ENCODE data around the gene OR8B3. TPM values are rescaled to one million over a fixed set of nuclear protein-coding genes. Genes with fewer than 3 reads are reported as not detected.
"Not testable (repeated sequence)": the region's sequence is repeated elsewhere in the genome, so short reads cannot be mapped to it uniquely, and the experiment has no call there.

The OR8B3 gene, protein sequence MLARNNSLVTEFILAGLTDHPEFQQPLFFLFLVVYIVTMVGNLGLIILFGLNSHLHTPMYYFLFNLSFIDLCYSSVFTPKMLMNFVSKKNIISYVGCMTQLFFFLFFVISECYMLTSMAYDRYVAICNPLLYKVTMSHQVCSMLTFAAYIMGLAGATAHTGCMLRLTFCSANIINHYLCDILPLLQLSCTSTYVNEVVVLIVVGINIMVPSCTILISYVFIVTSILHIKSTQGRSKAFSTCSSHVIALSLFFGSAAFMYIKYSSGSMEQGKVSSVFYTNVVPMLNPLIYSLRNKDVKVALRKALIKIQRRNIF
- total RNA-seq: not detected in 2 replicates

GRCh38 chr11:124398924-124399323, at the start of gene OR8B3:
OR8B3 (minus strand) TSS chr11:124399024; CDS start chr11:124397351, 1,673 bp downstream.
- DNase-seq (ENCODE audit: low read depth): no peak

DNA sequence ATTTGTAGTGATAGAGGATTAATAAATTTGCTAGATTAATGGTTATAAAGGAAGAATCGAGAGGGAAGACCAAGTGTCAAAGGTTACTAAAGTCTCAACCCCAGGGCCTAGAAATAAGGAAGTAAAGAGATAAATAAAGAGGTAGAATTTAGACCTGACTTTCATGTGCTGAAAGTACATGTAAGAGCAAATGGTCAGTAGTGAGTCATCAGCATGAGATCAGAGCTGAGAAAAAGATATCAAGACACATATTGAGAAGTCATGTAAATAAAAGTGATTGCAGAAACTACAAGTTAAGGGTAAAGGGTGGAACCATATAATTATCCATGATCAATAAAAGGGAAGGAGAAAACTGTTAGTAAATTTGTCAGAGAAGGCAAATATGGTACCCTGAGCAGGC, 48.1 kb upstream of the OR8B3 start:
- peak; percentile 4 for DNase-seq (ENCODE audit: low read depth)

- no peak for DNase-seq (ENCODE audit: low read depth)
These were observed 46.9 kb upstream of the OR8B3 start, which contains the start of gene OR8B8 for GRCh38 chr11:124445646-124446150. OR8B8 (minus strand) TSS chr11:124445696; CDS start chr11:124441085, 4,611 bp downstream.

- DNase-seq (ENCODE audit: low read depth): no peak
These were observed 44.0 kb upstream of the OR8B3 start for GRCh38 chr11:124442847-124443246.

GRCh38 chr11:124442442-124442841, 43.6 kb upstream of the OR8B3 start:
- DNase-seq (ENCODE audit: low read depth): no peak

DNA sequence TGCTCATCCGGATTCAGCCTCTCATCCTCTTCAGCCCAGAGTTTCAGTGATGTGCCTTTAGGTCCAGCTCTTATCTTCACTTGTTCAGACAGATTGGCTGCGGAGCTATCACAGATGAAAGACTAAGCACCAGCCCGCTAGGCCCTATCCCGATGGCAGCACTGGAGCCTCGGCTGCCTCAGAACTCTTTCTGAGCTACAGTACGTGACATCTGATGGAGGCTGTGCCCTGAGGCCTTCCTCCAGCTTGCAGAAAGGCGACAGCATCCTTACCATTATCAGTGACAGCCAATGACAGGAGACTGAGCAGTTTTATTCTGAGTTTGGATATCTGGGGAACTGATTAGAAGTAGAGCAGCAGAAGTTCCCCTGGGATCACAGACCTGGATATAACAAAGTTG, 42.7 kb upstream of the OR8B3 start:
- no peak for DNase-seq (ENCODE audit: low read depth)

DNA sequence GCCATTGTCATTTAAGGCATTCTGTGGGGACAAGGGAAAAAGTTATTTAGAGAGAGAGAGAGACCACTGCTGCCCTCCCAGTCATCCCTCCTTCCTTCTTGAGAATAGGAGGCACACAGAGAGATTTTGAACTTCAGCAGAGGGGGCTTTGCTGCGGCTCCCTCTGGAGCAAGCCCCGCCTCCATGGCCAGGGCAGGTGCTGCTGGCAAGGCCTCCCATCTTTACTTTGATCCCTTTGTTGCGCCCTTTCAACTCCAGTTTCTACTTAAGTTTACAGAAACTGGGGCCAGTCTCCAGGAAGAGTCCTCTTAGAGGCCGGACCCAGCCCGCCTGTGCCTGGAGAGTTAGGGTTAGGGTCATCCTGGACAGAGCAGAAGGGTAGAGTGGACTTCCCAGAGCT, 42.3 kb upstream of the OR8B3 start:
- no peak for DNase-seq (ENCODE audit: low read depth)

DNA sequence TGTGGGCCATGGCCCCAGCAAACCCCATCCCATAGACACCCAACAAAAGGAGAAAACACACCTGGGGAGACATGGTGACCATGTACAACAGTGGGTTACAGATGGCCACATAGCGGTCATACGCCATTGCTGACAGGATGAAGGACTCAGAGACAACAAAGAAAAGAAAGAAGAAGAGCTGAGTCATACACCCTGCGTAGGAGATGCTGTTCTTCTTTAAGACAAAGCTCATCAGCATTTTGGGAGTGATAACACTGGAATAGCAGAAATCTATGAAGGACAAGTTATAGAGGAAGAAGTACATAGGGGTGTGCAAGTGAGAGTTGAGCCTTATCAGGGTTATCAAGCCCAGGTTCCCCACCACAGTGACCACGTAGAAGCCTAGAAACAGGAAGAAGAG, 41.8 kb upstream of the OR8B3 start:
- DNase-seq (ENCODE audit: low read depth): no peak

DNA sequence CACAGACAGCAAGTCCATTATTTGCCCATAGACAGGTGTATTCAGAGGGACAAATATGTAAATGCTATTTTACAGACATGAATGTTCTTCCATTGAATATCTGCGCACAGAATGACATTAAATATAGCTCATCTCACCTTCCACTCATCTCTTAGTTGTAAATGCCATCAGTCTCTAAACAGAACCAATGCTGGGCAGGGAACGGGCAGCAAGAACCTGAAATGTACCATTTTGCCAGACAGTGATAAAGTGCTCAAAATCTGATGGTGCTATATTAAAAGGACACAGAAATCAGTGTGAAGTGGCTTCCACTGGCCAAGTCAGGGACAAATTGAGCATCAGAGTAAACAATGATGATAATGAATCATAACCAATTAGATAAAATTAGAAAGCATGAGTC, 35.9 kb upstream of the OR8B3 start:
- no peak for DNase-seq (ENCODE audit: low read depth)

DNA sequence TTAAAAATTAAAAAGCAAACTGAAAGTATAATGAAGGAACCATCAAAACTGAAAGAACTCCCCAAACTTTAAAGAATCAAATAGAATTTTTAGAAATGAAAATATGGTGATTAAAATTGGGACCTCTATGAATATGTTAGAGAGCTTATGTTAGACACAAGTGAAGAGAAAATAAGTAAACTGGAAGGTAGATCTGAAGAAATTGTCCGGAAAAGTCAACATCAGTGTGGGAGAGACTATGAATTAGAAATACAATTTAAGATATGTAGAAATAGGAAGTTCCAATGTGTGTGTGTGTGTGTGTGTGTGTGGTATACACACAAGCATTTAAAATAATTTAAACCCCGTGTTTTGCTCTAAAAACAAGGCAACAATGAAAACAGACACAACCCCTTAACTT, 30.8 kb upstream of the OR8B3 start:
- no peak for DNase-seq (ENCODE audit: low read depth)

DNA sequence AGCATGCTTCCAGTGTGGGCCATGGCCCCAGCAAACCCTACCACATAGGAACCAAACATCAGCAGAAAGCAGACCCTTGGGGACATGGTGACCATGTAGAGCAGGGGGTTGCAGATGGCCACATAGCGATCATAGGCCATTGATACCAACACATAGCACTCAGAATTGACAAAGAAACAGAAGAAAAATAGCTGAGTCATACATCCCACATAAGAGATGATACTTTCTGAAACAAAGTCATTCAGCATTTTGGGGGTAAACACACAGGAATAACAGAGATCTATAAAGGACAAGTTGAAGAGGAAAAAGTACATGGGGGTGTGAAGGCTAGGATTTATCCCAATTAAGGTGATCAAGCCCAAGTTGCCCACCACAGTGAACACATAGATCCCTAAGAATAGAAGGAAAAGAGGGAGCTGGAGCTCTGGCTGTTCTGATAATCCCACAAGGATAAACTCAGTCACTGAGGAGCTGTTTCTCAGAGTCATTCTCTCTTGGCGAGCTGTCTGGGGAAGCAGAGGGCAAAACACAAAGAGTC, 25.6 kb upstream of the OR8B3 start, which contains the start of gene OR8B4:
Gene OR8B4, minus strand, starts transcription at position 488 of the 538 bp plus-strand sequence. Its CDS starts 0 bp downstream, at position 488.
- no peak for DNase-seq (ENCODE audit: low read depth)

- no peak for DNase-seq (ENCODE audit: low read depth)
These were observed 22.2 kb upstream of the OR8B3 start for GRCh38 chr11:124421043-124421442.

DNA sequence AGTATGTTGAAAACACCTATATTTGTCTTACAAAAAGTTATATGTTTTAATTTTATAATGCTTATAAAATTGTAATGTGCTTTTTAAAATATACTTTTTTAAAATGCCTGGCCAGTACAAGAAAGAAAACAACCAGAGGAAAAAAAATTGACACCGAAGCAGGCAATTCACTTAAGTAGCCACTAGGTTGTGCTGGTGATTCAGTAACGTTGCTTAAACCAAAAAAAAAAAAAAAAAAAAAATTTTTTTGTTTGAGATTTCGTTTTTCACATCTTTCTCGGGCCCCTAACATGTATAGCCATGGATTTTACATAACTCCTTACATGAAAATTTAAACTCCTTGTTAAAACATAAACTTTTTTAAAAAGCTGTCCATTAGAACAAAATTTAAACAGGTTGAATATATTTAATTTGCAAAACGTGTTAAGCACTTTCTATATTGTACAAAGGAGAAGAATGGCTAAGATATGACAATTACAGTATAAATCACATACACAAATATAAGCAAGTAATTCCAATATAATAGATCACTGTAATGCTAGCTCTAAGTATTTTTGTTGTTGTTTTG, 16.6 kb upstream of the OR8B3 start:
- peak; percentile 54 for DNase-seq (ENCODE audit: low read depth)

DNA sequence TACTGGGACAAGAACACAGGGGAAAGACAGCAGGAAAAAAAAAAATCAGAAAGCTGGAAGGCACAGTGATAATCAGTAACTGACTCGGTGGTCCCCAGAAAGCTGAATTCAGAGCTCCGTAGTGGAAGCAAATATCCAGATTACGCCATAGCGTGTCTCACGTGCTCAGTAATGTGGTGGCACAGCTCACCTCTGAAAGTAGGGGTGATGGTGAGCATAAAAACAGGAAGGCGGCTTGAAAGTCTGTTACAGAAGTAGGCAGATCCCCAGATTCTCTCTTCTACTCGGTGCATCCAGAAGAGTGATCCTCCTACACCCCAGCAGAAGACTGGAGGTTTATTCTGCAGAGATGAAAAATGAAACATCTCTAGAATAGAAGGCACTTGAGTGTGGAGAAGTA, 11.1 kb upstream of the OR8B3 start:
- no peak for DNase-seq (ENCODE audit: low read depth)

DNA sequence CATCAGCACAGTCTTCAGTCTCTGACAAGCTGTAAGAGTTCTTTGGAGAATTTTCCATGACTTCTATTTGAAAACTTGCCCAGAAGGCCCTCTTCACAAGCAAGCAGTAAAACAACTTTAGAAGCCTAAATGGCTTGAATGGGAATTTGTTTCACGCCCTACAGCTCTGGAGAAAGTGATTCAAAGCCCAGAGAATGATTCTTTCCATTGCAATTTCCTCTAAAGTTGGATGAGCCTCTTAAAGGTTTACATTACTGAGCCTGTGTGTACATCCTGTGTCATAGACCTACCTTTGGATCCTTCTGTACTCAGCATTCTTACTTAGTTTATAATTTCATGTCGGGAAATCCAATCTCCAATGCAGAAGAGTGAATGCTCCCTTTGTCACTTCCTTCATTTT, 6.8 kb upstream of the OR8B3 start:
- no peak for DNase-seq (ENCODE audit: low read depth)

DNA sequence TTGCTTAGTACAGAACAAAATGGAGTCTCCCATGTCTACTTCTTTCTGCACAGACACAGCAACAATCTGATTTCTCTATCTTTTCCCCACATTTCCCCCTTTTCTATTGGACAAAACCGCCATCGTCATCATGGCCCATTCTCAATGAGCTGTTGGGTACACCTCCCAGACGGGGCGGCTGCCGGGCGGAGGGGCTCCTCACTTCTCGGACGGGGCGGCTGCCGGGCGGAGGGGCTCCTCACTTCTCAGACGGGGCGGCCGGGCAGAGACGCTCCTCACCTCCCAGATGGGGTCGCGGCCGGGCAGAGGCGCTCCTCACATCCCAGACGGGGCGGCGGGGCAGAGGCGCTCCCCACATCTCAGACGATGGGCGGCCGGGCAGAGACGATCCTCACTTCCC, 4.4 kb upstream of the OR8B3 start:
- not testable (repeated sequence) for DNase-seq (ENCODE audit: low read depth)

DNA sequence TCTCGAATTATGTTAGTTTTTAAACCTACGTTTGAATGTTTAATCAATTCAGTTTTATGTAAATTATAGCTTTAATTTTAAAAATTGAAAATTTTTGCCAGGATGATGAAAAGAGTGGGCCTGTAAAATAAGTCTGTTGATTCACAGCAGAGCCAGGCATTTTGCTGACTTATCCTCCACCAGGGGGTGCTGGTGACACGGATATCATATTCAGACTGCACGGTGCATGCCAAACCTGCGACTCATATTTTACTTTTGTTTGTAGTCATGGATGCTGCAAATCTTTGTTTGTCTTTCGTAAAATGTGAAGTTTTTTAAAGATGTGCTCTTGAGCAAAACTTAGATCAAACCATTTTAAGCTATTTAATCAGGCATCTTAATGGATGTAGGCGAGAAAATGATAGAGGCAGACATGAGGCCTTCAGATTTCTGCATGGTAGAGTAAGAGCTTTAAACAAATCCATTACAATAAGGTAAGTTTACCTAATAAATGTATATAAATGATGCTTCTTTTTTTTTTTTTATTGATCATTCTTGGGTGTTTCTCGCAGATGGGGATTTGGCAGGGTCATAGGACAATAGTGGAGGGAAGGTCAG, 3.6 kb upstream of the OR8B3 start:
- peak; percentile 70 for DNase-seq (ENCODE audit: low read depth)

GRCh38 chr11:124396847-124397246, 2.0 kb downstream of the OR8B3 start:
- not testable (repeated sequence) for DNase-seq (ENCODE audit: low read depth)

GRCh38 chr11:124394408-124394807, 4.4 kb downstream of the OR8B3 start:
- no peak for DNase-seq (ENCODE audit: low read depth)

DNA sequence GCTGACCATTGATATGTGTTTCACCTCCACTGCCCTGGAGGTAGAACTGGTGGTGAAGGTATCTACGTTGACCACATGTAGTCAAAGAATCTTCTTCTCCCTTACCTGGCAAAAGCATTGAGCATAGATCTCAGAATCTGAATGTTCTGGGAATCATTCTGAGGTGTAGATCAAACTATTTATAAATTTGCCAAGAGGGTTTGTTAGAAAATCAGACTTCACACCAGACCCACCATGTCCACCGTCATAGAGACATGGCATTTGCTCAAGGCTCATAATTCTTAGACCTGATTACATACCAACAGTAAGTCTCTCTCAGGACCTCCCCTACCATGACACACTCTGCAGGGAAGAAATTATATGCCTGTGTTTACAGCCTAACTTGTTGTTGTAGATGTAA, 14.4 kb downstream of the OR8B3 start, which contains the start of gene OR8B2:
Gene OR8B2, minus strand, starts transcription at position 101 of the 400 bp plus-strand sequence. CDS start 1,156 bp downstream, outside the sequence.
- no peak for DNase-seq (ENCODE audit: low read depth)

DNA sequence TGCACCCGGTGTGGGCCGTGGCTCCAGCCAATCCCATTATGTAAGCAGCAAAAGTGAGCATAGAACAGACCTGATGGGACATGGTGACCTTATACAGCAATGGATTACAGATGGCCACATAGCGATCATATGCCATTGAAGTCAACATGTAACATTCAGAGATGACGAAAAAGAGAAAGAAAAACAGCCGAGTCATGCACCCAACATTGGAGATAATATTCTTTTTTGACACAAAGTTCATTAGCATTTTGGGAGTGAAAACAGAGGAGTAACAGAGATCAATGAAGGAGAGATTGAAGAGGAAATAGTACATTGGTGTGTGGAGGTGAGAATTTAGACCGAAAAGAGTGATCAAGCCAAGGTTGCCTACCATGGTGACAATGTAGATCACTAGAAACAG, 16.0 kb downstream of the OR8B3 start:
- DNase-seq (ENCODE audit: low read depth): not testable (repeated sequence)

DNA sequence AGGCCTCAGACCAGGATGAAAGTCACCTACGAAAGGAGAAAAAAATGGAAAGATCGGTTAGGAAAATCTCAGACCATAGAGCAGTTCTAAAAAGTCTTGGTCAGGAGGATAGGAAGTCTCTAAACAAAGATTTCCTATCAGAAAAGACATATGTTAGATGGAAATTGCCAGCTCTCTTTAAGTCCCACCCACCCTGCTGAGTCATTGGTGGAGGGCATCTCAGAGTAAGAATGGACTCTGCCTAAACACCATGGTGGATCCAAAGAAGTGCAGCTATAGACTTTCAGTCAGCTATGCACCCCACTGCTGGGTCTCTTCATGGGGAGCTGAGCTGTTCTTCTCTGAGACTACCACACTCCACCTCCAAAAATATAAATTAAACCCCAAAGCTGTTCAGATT, 18.2 kb downstream of the OR8B3 start:
- no peak for DNase-seq (ENCODE audit: low read depth)

All from renal cortical epithelial cell (primary cell).